ENCODE measurements around the gene IL34.

IL34 gene

DNA sequence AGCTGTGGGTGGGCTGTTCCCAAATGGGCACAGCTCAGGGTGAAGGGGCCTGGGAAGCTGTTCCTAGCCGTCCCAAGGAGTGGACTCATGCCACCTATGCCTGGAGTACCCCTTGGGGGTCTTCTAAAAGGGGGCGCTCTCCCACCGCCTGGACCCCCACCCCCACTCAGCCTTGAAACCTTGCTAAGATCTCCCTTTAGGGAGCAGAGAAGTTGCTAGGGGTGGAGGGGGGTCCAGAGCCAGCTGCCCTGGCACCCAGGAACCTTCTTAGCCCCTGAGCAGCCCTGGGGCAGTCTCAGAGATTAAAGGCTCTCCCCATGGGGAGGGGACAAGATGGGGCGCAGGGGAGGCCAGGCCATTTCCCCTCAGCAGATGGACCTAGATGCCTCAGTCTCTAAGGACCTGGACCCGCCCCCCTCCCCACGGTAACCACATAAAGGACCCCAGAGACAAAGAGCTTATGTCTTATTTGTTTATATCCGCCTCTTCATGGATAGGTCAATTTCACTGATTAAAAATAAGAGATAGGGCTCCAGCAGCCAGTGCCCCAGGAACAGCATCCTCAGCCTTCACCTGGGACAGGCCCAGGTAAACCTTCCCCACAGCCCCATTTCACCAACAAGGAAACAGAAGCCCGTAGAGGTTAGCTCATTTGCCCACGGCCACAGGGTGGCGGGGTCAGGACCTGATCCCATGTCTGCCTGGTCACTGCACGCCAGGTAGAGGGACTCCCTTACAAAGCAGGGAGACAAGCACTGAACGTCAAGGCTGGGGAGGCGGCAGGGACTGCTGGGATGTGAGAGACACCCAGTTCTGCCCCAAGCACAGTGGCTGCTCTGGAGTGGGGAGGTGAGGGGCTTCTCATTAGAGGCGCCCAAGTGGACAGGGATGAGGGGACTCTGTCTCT lies 36.1 kb downstream of the IL34 start:
- H3K9me3 ChIP-seq = no peaks in the 10 kb centered on the region
- peak overlapping the region; percentile 40; the same call in 1 of the 2 replicates for H3K9ac ChIP-seq
- TF ChIP-seq Cebpa-rat (IDR thresholded peaks at IDR 0.05) = no peak
- H3K4me1 ChIP-seq = peaks cover 73% of the 10 kb centered on the region
- peak overlapping the region; percentile 55 for H3K27ac ChIP-seq
- H3K4me3 ChIP-seq = no peak overlapping the region
- H3K27me3 ChIP-seq = no peaks in the 10 kb centered on the region
- peaks cover 56% of the 10 kb centered on the region for H3K36me3 ChIP-seq
- peak overlapping the region; percentile 98 for H3K4me2 ChIP-seq
- H4K20me1 ChIP-seq = peaks cover 71% of the 10 kb centered on the region

DNA sequence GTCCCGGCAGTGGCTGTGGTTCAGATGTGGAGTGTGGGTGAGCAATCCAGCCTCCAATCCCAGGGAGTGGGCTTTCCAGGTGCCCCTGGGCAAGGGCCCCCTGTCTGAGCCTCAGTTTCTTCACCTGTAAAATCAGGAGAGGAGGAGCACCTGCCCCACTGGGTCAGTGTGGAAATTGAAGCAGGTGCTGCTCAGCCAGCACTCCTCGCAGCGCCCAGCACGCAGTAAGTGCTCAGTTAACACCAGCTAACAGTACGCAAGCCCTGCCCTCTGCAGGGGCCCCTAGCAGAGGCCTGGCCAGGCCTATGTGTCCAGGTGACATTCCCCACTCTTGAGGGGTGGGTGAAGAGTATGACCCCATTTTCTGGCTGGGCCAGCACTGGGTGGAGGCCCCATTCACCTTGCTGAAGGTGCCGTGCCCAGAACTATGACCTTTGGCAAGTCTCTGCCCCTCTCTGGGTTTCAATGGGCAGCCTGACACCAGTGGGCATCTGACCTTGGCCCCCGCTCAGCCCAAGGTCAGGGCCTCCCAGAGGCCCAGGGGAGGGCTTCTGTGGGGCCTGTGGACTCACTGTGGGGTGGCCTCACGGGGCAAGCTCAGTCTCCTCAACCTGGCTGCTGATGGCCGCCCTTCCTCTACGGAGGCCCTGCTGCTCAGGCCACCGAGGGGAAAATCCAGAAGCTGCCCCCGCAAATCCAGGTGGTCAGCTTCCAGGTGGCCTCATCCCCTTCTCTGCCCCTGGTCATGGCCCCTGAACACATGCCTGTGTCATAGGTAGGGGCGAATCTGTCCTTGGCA lies 37.0 kb downstream of the IL34 start:
- Histone ChIP-seq H4K20me1 (peaks cover 63% of the 10 kb centered on the region), H3K9me3 (no peaks in the 10 kb centered on the region), H3K36me3 (peaks cover 48% of the 10 kb centered on the region), H3K27me3 (no peaks in the 10 kb centered on the region), H3K4me1 (peaks cover 81% of the 10 kb centered on the region), H3K4me2 (peak overlapping the region; percentile 98), H3K27ac (peak overlapping the region; percentile 46; the same call in 1 of the 2 replicates), H3K9ac (peak overlapping the region; percentile 40; the same call in 1 of the 2 replicates), H3K4me3 (no peak overlapping the region)
- TF ChIP-seq Cebpa-rat (IDR thresholded peaks at IDR 0.05) = no peak

DNA sequence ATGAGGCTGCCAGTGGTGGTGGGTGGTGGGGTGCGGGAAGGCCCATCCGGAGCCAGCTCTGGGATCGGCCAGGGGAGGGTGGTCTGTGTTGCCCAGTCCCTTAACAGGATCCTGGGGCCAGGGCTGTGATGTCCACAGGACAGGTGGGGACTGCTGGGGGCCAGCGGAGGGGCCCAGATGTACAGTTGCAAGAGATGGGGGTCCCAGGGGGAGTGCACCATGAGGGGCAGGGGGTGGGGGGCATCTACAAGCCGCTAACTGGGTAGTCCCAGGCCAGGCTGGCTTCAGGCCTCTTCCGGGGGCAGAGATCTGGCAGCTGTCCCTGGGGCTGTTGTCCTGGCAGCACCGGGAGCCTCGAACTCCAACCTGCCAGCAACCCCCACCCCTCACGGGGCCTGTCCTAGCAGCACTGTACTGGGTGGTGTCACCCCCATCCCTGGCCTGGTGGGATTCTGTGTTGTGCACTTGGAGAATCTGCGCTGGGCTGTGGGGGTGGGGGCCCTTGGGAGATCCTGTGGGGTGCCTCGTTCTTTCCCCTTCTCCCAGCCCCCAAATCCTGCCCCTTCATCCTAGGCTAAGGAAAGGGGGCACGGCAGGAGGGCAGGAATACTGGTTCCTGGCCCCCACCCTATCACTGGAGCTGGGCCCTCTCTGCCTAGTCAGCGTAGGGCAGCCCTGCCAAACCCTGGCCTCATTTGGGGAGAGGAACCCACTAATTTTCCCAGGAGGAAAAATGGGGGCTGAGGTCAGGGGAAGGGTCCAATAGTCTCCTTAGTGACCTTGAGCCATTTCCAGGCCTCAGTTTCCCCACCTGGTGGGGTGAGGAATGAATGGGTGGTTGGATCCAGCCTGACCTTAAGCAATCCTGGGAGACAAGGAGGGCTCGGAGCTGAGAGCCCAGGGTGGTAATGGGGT lies 38.0 kb downstream of the IL34 start:
- Histone ChIP-seq H3K9ac (peak overlapping the region; percentile 92), H3K27ac (peak overlapping the region; percentile 66), H3K4me3 (peak overlapping the region; percentile 92), H3K36me3 (peaks cover 37% of the 10 kb centered on the region), H3K9me3 (no peaks in the 10 kb centered on the region), H3K4me1 (peaks cover 86% of the 10 kb centered on the region), H4K20me1 (peaks cover 52% of the 10 kb centered on the region), H3K27me3 (no peaks in the 10 kb centered on the region), H3K4me2 (peak overlapping the region; percentile 98)
- TF ChIP-seq Cebpa-rat (IDR thresholded peaks at IDR 0.05) = no peak

- H3K27me3 ChIP-seq = no peaks in the 10 kb centered on the region
- no peak for TF ChIP-seq Cebpa-rat (IDR thresholded peaks at IDR 0.05)
- peak overlapping the region; percentile 90 for H3K27ac ChIP-seq
- H3K4me1 ChIP-seq = peaks cover 88% of the 10 kb centered on the region
- H3K36me3 ChIP-seq = peaks cover 30% of the 10 kb centered on the region
- H4K20me1 ChIP-seq = peaks cover 46% of the 10 kb centered on the region
- peak overlapping the region; percentile 92 for H3K9ac ChIP-seq
- no peaks in the 10 kb centered on the region for H3K9me3 ChIP-seq
- peak overlapping the region; percentile 92 for H3K4me3 ChIP-seq
- peak overlapping the region; percentile 98 for H3K4me2 ChIP-seq
These were observed 38.9 kb downstream of the IL34 start for GRCh38 chr16:70685061-70685937.

DNA sequence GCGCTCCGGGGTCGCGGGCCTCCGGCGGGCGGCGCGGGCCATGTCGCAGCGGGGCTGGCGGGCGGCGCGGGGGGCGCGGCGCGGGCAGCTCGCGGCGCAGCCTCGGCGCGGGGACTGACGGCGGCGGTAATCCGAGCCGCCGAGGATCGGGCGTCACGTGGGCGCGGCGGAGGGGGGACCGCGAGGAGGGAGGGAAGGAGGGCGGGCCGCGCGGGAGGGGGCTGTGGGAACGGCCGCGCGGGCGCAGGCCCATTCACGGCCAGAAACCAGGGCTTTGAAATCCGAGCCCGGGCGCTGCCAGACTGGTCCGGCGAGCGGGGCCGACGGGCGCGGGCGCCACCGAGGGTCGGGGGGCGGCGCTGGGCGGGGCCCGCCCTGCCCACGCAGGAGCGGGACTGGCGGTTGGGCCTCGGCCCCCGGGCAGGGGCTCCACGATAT lies 39.6 kb downstream of the IL34 start, which contains the start of gene MTSS2:
TSS of gene MTSS2 (minus strand) at position 116 of the 438 bp plus-strand sequence. CDS start 262 bp downstream, outside the sequence.
- Histone ChIP-seq H4K20me1 (peaks cover 39% of the 10 kb centered on the region), H3K9me3 (no peaks in the 10 kb centered on the region), H3K27me3 (no peaks in the 10 kb centered on the region), H3K36me3 (peaks cover 24% of the 10 kb centered on the region), H3K4me2 (peak within 1 kb of the TSS; percentile 98), H3K9ac (peak within 1 kb of the TSS; percentile 92), H3K4me1 (peaks cover 89% of the 10 kb centered on the region), H3K27ac (peak within 1 kb of the TSS; percentile 90), H3K4me3 (peak within 1 kb of the TSS; percentile 92)
- TF ChIP-seq Cebpa-rat (IDR thresholded peaks at IDR 0.05) = no peak

- Histone ChIP-seq H4K20me1 (peaks cover 34% of the 10 kb centered on the region), H3K9me3 (no peaks in the 10 kb centered on the region), H3K36me3 (peaks cover 18% of the 10 kb centered on the region), H3K4me2 (peak overlapping the region; percentile 98), H3K4me1 (peaks cover 89% of the 10 kb centered on the region), H3K9ac (peak overlapping the region; percentile 92), H3K27me3 (no peaks in the 10 kb centered on the region), H3K27ac (peak overlapping the region; percentile 90), H3K4me3 (peak overlapping the region; percentile 92)
- TF ChIP-seq Cebpa-rat (IDR thresholded peaks at IDR 0.05) = no peak
These were observed 40.2 kb downstream of the IL34 start for GRCh38 chr16:70686376-70687101.

GRCh38 chr16:70687102-70687511 lies 40.7 kb downstream of the IL34 start:
- no peak for TF ChIP-seq Cebpa-rat (IDR thresholded peaks at IDR 0.05)
- H3K4me1 ChIP-seq = peaks cover 89% of the 10 kb centered on the region
- H3K9ac ChIP-seq = no peak overlapping the region
- H3K27me3 ChIP-seq = no peaks in the 10 kb centered on the region
- H4K20me1 ChIP-seq = peaks cover 28% of the 10 kb centered on the region
- peak overlapping the region; percentile 90; the same call in 1 of the 2 replicates for H3K27ac ChIP-seq
- H3K9me3 ChIP-seq = no peaks in the 10 kb centered on the region
- no peak overlapping the region for H3K4me3 ChIP-seq
- H3K4me2 ChIP-seq = peak overlapping the region; percentile 98
- H3K36me3 ChIP-seq = peaks cover 14% of the 10 kb centered on the region
